ENCODE results near the gene CCDC110.
A peak's percentile ranks its signal among the peaks of the same experiment; 100 is the strongest.

GRCh38 chr4:185425647-185426352 lies 45.7 kb downstream of the CCDC110 start, which contains the start of gene UFSP2:
- TF ChIP-seq EP300 (IDR thresholded peaks at IDR 0.05) (no peak), CTCF (IDR thresholded peaks at IDR 0.05) (peak in 1 of 3 experiments; percentile 16), POLR2AphosphoS5 (IDR thresholded peaks at IDR 0.05) (peak; percentile 88 to 92)

Measured in esophagus muscularis mucosa (tissue), 4 donors.